RWPE1 (cell line): Measurements from ENCODE around the gene NECTIN1.
A peak's percentile ranks its signal among the peaks of the same experiment; 100 is the strongest.

ENCODE experiments used
- CTCF ChIA-PET: fragments of 350-600 bp; sonication (Branson Sonifier 250); formaldehyde crosslinking; extraction: SDS; loops from one replicate; lab custom pipeline; 2021; lab: Yijun Ruan, JAX
- POLR2A ChIA-PET: fragments of 400-600 bp; formaldehyde crosslinking; extraction: SDS; loops from one replicate; lab custom pipeline; 2020; ENCODE audit warnings: antibody characterized with exemption; ENCODE audit not compliant: low non-redundant PET; lab: Yijun Ruan, JAX
- DNase-seq: peaks from one replicate; pipeline ENCODE4 v3.0.0; 2012; ENCODE audit warnings: low spot score
- H3K27ac ChIP-seq: fragments of 450-650 bp; 2 replicates; pipeline ENCODE4 v1.5.1; 2017
- TF ChIP-seq, protein P1 (sequence below): fragments of 450-650 bp; conservative IDR thresholded peaks from 2 replicates; pipeline ENCODE4 v1.5.1; 2017; ENCODE audit warnings: low read depth, mild to moderate bottlenecking

NECTIN1 gene

DNA sequence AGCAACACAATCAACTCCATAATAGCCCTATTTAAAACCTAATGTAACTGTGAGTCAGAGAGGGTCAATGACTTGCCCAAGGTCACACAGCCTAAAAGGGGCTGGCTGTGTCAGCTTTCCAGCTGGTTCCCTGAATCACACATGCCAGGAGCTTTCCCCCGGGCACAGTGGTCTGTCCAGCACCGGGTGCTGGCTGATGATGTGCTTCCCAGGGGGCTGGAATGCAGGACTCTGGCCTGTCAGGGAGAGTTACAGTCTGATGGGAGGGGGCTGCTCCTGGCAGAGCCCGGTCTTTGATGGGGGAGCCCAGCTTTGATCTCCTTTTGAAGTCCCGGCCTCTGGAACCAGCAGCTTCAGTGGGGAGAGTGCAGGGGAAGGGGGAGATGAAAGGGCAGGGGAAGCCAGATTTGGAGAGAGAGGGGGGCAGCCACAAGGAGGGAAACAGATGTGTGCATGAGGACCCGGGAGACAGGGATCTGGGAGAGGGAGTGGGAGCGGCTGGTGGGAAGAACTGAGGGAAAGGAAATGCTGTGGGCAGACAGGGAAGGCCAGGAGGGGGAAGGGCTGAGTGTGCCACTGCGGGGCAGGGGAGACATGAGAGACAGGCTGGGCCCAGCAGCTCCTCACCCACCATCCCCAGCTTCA is 102.7 kb downstream of the NECTIN1 start:
- no peak overlapping the region for H3K27ac ChIP-seq
- TF ChIP-seq, protein P1, sequence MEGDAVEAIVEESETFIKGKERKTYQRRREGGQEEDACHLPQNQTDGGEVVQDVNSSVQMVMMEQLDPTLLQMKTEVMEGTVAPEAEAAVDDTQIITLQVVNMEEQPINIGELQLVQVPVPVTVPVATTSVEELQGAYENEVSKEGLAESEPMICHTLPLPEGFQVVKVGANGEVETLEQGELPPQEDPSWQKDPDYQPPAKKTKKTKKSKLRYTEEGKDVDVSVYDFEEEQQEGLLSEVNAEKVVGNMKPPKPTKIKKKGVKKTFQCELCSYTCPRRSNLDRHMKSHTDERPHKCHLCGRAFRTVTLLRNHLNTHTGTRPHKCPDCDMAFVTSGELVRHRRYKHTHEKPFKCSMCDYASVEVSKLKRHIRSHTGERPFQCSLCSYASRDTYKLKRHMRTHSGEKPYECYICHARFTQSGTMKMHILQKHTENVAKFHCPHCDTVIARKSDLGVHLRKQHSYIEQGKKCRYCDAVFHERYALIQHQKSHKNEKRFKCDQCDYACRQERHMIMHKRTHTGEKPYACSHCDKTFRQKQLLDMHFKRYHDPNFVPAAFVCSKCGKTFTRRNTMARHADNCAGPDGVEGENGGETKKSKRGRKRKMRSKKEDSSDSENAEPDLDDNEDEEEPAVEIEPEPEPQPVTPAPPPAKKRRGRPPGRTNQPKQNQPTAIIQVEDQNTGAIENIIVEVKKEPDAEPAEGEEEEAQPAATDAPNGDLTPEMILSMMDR: no peak
- no peak for DNase-seq
- ChIA-PET CTCF (interaction anchor here (0.6 to 0.7 kb wide), 2 partner anchors 105 to 586 kb away, joined by 4 read pairs; no protein-coding TSS in a partner anchor), POLR2A (no interaction called here)

DNA sequence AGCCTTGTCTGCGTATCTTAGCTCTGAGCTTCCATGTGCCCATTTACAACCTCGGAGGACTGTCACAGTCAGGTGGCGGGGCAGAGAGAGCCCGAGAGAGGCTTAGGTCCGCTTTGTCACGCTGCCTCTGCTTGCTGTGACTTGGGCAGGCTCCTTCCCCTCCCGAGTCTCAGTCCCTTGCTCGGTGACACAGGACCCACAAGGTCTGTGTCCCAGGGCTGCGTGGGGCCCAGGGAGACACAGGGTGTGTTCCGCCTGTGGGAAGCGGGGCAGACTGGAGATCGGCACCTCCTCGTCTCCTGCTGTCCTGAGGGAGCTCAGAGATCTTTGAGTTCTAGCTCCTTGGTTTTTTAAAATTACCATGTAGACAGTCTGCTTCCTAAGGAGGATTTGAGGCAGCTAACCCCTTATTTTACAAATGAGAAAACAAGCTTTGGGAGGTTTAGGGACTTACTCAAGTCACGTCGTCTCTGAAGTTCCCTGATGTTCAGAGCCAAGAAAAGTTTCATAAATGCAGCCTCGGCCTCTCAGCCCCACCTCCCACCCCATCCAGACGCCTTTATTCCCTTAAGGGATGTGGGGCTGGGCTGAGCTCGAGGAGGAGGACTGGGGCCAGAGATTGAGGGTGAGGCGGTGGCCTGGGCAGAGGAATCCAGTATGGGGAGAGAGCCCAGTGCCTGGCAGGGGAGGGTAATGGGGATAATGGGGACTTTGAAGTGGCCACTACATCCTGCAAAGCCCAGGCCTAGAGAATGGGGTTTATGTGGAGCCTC is 103.6 kb downstream of the NECTIN1 start:
- POLR2A ChIA-PET: no interaction called here
- no peak overlapping the region for H3K27ac ChIP-seq

DNA sequence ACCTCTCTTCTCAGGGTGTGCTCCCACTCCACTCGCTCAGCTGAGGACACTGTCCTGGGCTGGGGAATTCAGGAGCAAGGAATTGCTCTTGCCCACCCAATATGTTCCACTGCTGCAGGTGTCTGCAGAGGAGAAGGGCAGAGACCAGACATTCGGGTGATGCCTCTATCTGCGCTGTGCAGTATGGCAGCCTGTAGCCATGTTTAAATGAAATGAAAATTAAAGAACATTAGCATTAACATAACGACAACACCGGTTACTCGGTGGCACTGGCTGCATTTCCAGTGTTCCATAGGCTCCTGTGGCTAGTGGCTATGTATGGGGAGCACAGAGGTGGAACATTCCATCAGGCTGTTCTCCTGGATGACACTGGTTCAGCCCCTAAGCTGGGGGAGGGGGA is 104.4 kb downstream of the NECTIN1 start:
- ChIA-PET CTCF (interaction anchor here (0.6 to 1.9 kb wide), 6 partner anchors 14 to 1226 kb away, joined by 3 to 6 read pairs (median 4); no protein-coding TSS in a partner anchor), POLR2A (no interaction called here)
- no peak for DNase-seq
- TF ChIP-seq, protein P1: no peak
- no peak overlapping the region for H3K27ac ChIP-seq

More for the DNA sequence above, 103.6 kb downstream of the NECTIN1 start:
- no peak for DNase-seq
- CTCF ChIA-PET: interaction anchor here (0.5 to 1.9 kb wide), 5 partner anchors 14 to 331 kb away, joined by 3 to 4 read pairs (median 3); no protein-coding TSS in a partner anchor
- TF ChIP-seq, protein P1: no peak

DNA sequence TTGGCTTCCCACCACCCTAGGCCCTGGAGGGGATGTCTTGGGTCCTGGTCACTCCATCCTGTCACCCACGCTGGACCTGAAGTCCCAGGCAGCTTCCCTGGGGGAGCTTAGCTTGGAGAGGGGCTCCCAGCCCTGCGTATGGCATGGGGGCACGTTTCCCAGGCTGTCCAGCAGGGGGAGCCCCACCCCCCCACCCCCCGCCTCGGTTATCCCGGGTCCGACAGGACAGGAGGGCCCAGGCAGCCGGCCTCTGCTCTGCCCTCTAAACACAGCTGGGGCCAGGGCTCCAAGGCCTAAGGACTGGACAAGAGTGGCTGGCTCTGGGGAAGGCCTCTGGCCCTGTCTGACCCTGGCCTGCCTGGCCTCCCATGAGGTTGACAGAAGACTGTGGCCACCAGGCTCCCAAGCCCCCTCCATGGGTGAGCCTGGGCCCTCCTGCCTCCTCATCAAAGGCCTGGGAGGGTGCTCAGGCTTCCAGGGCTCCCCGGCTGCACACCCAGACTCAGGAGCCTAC is 104.8 kb downstream of the NECTIN1 start:
- CTCF ChIA-PET: interaction anchor here (0.6 to 1.9 kb wide), 9 partner anchors 15 to 1226 kb away, joined by 3 to 6 read pairs (median 4); no protein-coding TSS in a partner anchor
- DNase-seq: peak; percentile 43
- H3K27ac ChIP-seq: no peak overlapping the region
- TF ChIP-seq, protein P1: peak; percentile 51
- POLR2A ChIA-PET: no interaction called here

DNA sequence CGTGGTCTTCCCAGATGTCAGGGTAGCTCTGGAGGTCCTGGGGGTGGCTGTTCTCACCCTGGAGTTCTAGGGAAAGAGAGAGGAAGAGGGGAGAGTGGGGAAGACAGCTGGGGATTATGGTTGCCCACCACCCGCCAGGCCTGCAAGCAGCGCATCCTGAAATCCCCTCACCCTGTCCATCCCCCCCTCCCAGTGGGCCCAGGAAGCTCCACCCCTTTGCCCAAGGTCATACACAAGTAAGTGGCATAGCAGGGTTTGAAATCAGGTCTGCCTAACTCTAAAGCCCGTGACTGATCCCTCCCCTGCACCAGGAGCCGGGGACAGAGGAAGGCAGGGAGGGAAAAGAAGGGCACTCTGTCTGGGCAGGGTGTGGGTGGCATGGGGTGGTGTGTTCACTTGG is 105.3 kb downstream of the NECTIN1 start:
- ChIA-PET CTCF (interaction anchor here (0.6 to 1.9 kb wide), 4 partner anchors 15 to 230 kb away, joined by 4 to 5 read pairs (median 4); no protein-coding TSS in a partner anchor), POLR2A (no interaction called here)
- no peak overlapping the region for H3K27ac ChIP-seq
- DNase-seq: no peak
- TF ChIP-seq, protein P1: no peak
